ENCODE results near the gene SLC4A8. TPM values are rescaled to one million over a fixed set of nuclear protein-coding genes. Genes with fewer than 3 reads are reported as not detected.

Gene SLC4A8
- total and polyA plus RNA-seq, 9 of the 15 experiments (the other 6 are each of a cell fraction or from before 2014, with no cell fraction given) = 0.04 to 1.5 (median 0.12) TPM; not detected in 2

GRCh38 chr12:51388069-51388799 is 36.4 kb upstream of the SLC4A8 start (continued):
- TF ChIP-seq, protein P1, sequence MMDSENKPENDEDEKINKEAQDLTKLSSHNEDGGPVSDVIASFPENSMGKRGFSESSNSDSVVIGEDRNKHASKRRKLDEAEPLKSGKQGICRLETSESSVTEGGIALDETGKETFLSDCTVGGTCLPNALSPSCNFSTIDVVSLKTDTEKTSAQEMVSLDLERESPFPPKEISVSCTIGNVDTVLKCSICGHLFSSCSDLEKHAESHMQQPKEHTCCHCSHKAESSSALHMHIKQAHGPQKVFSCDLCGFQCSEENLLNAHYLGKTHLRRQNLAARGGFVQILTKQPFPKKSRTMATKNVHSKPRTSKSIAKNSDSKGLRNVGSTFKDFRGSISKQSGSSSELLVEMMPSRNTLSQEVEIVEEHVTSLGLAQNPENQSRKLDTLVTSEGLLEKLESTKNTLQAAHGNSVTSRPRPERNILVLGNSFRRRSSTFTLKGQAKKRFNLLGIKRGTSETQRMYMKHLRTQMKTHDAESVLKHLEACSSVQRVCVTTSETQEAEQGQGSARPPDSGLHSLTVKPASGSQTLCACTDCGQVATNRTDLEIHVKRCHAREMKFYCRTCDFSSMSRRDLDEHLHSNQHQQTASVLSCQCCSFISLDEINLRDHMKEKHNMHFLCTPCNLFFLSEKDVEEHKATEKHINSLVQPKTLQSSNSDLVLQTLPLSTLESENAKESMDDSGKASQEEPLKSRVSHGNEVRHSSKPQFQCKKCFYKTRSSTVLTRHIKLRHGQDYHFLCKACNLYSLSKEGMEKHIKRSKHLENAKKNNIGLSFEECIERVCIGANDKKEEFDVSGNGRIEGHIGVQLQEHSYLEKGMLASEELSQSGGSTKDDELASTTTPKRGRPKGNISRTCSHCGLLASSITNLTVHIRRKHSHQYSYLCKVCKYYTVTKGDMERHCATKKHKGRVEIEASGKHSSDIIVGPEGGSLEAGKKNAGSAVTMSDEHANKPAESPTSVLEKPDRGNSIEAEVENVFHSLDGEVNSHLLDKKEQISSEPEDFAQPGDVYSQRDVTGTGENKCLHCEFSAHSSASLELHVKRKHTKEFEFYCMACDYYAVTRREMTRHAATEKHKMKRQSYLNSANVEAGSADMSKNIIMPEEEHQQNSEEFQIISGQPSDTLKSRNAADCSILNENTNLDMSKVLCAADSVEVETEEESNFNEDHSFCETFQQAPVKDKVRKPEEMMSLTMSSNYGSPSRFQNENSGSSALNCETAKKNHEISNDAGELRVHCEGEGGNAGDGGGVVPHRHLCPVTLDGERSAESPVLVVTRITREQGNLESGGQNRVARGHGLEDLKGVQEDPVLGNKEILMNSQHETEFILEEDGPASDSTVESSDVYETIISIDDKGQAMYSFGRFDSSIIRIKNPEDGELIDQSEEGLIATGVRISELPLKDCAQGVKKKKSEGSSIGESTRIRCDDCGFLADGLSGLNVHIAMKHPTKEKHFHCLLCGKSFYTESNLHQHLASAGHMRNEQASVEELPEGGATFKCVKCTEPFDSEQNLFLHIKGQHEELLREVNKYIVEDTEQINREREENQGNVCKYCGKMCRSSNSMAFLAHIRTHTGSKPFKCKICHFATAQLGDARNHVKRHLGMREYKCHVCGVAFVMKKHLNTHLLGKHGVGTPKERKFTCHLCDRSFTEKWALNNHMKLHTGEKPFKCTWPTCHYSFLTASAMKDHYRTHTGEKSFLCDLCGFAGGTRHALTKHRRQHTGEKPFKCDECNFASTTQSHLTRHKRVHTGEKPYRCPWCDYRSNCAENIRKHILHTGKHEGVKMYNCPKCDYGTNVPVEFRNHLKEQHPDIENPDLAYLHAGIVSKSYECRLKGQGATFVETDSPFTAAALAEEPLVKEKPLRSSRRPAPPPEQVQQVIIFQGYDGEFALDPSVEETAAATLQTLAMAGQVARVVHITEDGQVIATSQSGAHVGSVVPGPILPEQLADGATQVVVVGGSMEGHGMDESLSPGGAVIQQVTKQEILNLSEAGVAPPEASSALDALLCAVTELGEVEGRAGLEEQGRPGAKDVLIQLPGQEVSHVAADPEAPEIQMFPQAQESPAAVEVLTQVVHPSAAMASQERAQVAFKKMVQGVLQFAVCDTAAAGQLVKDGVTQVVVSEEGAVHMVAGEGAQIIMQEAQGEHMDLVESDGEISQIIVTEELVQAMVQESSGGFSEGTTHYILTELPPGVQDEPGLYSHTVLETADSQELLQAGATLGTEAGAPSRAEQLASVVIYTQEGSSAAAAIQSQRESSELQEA (IDR thresholded peaks at IDR 0.05; ENCODE audit: low read depth) = no peak
- TF ChIP-seq MTA2 (IDR thresholded peaks at IDR 0.05; ENCODE audit: low read depth) = peak; percentile 25; the same call in 1 of the 2 replicates
- peak; percentile 85 for TF ChIP-seq ARID1B (IDR thresholded peaks at IDR 0.05)
- TF ChIP-seq CLOCK (CRISPR knock-in tag; IDR thresholded peaks at IDR 0.05; ENCODE audit: borderline replicate concordance) = no peak
- TF ChIP-seq SMARCE1 (IDR thresholded peaks at IDR 0.05) = peak; percentile 67
- TF ChIP-seq NCOA4 (IDR thresholded peaks at IDR 0.05; ENCODE audit: partially characterized antibody) = no peak
- no peak for TF ChIP-seq ILF3 (IDR thresholded peaks at IDR 0.05; ENCODE audit: borderline replicate concordance)
- TF ChIP-seq ARHGAP35 (IDR thresholded peaks at IDR 0.05; ENCODE audit: partially characterized antibody) = no peak
- no peak for TF ChIP-seq ZNF12 (CRISPR knock-in tag; IDR thresholded peaks at IDR 0.05)
- peak in 1 of 2 experiments; percentile 55; a peak in 2 of 4 replicates for TF ChIP-seq HDAC1 (IDR thresholded peaks at IDR 0.05)
- peak; percentile 41; the same call in 1 of the 2 replicates for TF ChIP-seq GATAD2B (IDR thresholded peaks at IDR 0.05; ENCODE audit: borderline replicate concordance)
- TF ChIP-seq SETDB1 (IDR thresholded peaks at IDR 0.05; ENCODE audit: low read length) = no peak
- no peak for TF ChIP-seq HMGN3 (IDR thresholded peaks at IDR 0.05; ENCODE audit: borderline replicate concordance, extremely low read depth, insufficient read length, low read depth, low read length)
- peak; percentile 82 for TF ChIP-seq CBFA2T3 (IDR thresholded peaks at IDR 0.05)
- TF ChIP-seq NR0B1 (IDR thresholded peaks at IDR 0.05; ENCODE audit: partially characterized antibody) = no peak

Measured in K562 (cell line).